ENCODE data around the gene SLC17A5. TPM values are rescaled to one million over a fixed set of nuclear protein-coding genes. Genes with fewer than 3 reads are reported as not detected.
A peak's percentile ranks its signal among the peaks of the same experiment; 100 is the strongest.

SLC17A5 gene
- total and polyA plus RNA-seq, 7 donors: 3.1 to 7.2 (median 4.5) TPM

GRCh38 chr6:73696966-73697655, 43.3 kb upstream of the SLC17A5 start:
- ATAC-seq (no peak), DNase-seq (no peak)
- intact Hi-C loops (cut with DNase I): no loop called here
- TF ChIP-seq, protein P1, sequence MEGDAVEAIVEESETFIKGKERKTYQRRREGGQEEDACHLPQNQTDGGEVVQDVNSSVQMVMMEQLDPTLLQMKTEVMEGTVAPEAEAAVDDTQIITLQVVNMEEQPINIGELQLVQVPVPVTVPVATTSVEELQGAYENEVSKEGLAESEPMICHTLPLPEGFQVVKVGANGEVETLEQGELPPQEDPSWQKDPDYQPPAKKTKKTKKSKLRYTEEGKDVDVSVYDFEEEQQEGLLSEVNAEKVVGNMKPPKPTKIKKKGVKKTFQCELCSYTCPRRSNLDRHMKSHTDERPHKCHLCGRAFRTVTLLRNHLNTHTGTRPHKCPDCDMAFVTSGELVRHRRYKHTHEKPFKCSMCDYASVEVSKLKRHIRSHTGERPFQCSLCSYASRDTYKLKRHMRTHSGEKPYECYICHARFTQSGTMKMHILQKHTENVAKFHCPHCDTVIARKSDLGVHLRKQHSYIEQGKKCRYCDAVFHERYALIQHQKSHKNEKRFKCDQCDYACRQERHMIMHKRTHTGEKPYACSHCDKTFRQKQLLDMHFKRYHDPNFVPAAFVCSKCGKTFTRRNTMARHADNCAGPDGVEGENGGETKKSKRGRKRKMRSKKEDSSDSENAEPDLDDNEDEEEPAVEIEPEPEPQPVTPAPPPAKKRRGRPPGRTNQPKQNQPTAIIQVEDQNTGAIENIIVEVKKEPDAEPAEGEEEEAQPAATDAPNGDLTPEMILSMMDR (IDR thresholded peaks at IDR 0.05): no peak
- 79 to 85% (median 81%) methylated on average over 10 of the region's 10 CpGs for WGBS, 3 donors
- Histone ChIP-seq H3K27ac (no peak overlapping the region), H3K9me3 (no peaks in the 10 kb centered on the region), H3K4me1 (no peaks in the 10 kb centered on the region), H3K4me3 (peak overlapping the region; percentile 74), H3K27me3 (ENCODE audit: insufficient read depth in 3 of 3, low read length in 2 of 3) (peaks cover 0 to 20% (median 5%) of the 10 kb centered on the region in 3 donors), H3K36me3 (ENCODE audit: insufficient read depth in 1 of 2, low read depth in 1 of 2) (no peaks in the 10 kb centered on the region)

DNA sequence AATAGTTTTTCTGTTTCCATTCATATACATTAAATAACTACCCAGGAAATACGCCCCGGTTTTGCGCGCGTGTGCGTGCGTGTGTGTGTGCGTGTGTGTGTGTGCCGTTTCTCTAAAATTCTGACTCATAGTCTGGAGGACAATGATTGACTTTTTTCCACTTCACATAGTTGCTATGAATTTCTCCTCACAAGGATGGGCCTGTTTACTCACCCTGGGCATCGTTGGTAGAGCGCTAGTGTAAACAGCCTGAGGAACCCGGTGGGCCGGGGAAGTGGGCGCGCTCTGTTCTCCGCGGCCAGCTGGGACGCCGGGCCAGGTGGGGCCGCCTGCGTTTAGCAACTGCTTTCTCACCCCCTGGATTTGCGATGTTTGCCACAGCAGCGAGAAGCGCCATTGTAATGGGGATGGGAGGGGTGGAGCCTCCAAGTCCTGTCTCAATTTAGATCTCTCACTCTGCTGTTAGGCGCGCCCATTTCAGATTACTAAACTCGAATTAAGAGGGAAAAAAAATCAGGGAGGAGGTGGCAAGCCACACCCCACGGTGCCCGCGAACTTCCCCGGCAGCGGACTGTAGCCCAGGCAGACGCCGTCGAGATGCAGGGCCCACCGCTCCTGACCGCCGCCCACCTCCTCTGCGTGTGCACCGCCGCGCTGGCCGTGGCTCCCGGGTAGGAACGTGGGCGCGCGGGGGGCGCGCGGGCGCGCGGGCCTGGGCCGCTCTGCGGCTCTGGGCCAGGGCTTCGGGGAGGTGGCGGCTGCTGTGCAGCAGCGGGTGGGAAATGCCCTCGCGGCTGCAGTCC, 42.0 kb upstream of the SLC17A5 start, which contains the start of gene CD109:
Gene CD109, plus strand, starts transcription at position 585 of the 803 bp plus-strand sequence. Its CDS starts 13 bp downstream, at position 598.
- no peaks in the 10 kb centered on the region for H3K9me3 ChIP-seq
- peak within 1 kb of the TSS; percentile 74 for H3K4me3 ChIP-seq
- intact Hi-C loops (cut with DNase I): no loop called here
- peak within 1 kb of the TSS; percentile 41 for H3K27ac ChIP-seq
- H3K4me1 ChIP-seq: no peaks in the 10 kb centered on the region
- peaks cover 0 to 24% (median 5%) of the 10 kb centered on the region in 3 donors for H3K27me3 ChIP-seq (ENCODE audit: insufficient read depth in 3 of 3, low read length in 2 of 3)
- ATAC-seq (peak; percentile 42 to 68 (median 66)), DNase-seq (peak; percentile 48 to 61)
- 4 to 6% (median 6%) methylated on average over 51 to 61 of the region's 61 CpGs for WGBS, 3 donors
- TF ChIP-seq, protein P1 (IDR thresholded peaks at IDR 0.05): no peak
- H3K36me3 ChIP-seq (ENCODE audit: insufficient read depth in 1 of 2, low read depth in 1 of 2): no peaks in the 10 kb centered on the region

- Histone ChIP-seq H3K4me3 (peak overlapping the region; percentile 74), H3K4me1 (no peaks in the 10 kb centered on the region), H3K9me3 (no peaks in the 10 kb centered on the region), H3K36me3 (ENCODE audit: insufficient read depth in 1 of 2, low read depth in 1 of 2) (no peaks in the 10 kb centered on the region), H3K27me3 (ENCODE audit: insufficient read depth in 3 of 3, low read length in 2 of 3) (peaks cover 0 to 25% (median 5%) of the 10 kb centered on the region in 3 donors), H3K27ac (no peak overlapping the region)
- 44 to 56% (median 49%) methylated on average over 5 of the region's 5 CpGs for WGBS, 3 donors
- TF ChIP-seq, protein P1 (IDR thresholded peaks at IDR 0.05): no peak
- intact Hi-C loops (cut with DNase I): no loop called here
- no peak for ATAC-seq
- DNase-seq: no peak
Observed at GRCh38 chr6:73694711-73695411, 41.1 kb upstream of the SLC17A5 start.

GRCh38 chr6:73691512-73691911, 37.7 kb upstream of the SLC17A5 start:
- intact Hi-C loops (cut with DNase I): no loop called here
- ATAC-seq: no peak
- no peak overlapping the region for H3K27ac ChIP-seq

More at GRCh38 chr6:73691512-73691911, 37.7 kb upstream of the SLC17A5 start:
- no peaks in the 10 kb centered on the region for H3K4me1 ChIP-seq
- no peaks in the 10 kb centered on the region for H3K9me3 ChIP-seq
- TF ChIP-seq, protein P1 (IDR thresholded peaks at IDR 0.05): no peak
- no peak for DNase-seq
- no peaks in the 10 kb centered on the region for H3K36me3 ChIP-seq (ENCODE audit: insufficient read depth in 1 of 2, low read depth in 1 of 2)
- peaks cover 0 to 17% (median 5%) of the 10 kb centered on the region in 3 donors for H3K27me3 ChIP-seq (ENCODE audit: insufficient read depth in 3 of 3, low read length in 2 of 3)
- no peak overlapping the region for H3K4me3 ChIP-seq

Measured in psoas muscle (tissue), 8 donors.